ENCODE measurements around the gene SMURF2. TPM values are rescaled to one million over a fixed set of nuclear protein-coding genes. Genes with fewer than 3 reads are reported as not detected.

The SMURF2 gene
- polyA plus RNA-seq, 1 donor from 2014 or later, result 55.2 TPM

DNA sequence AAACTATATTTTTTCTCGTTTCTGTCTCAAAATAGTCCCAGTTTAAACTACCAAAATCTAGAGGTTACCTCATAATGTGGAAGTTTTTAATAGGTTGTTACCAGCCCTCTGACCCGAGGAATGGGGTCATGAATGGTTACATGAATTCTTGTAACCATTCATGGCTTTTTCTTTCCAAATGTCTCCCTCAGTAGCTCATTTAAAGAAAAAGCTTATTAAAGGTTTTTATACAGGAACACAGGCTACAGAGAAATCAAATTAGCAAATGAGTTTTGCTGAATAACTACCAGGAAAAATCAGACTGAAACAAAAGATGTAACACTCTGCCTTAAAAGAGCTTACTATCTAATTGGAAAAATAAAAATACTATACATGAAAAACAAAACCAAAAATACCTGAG is 63.4 kb downstream of the SMURF2 start:
- no peak for TF ChIP-seq RAD21 (conservative IDR thresholded peaks at IDR 0.05)
- TF ChIP-seq EP300 (conservative IDR thresholded peaks at IDR 0.05; ENCODE audit: poor library complexity, severe bottlenecking), result no peak
- no peak for TF ChIP-seq MXI1 (conservative IDR thresholded peaks at IDR 0.05; ENCODE audit: poor library complexity, severe bottlenecking)
- TF ChIP-seq, protein P1, sequence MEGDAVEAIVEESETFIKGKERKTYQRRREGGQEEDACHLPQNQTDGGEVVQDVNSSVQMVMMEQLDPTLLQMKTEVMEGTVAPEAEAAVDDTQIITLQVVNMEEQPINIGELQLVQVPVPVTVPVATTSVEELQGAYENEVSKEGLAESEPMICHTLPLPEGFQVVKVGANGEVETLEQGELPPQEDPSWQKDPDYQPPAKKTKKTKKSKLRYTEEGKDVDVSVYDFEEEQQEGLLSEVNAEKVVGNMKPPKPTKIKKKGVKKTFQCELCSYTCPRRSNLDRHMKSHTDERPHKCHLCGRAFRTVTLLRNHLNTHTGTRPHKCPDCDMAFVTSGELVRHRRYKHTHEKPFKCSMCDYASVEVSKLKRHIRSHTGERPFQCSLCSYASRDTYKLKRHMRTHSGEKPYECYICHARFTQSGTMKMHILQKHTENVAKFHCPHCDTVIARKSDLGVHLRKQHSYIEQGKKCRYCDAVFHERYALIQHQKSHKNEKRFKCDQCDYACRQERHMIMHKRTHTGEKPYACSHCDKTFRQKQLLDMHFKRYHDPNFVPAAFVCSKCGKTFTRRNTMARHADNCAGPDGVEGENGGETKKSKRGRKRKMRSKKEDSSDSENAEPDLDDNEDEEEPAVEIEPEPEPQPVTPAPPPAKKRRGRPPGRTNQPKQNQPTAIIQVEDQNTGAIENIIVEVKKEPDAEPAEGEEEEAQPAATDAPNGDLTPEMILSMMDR (IDR thresholded peaks at IDR 0.05; ENCODE audit: poor library complexity, severe bottlenecking), result no peak
- TF ChIP-seq TAF1 (IDR thresholded peaks at IDR 0.05; ENCODE audit: low read depth), result no peak
- TF ChIP-seq POLR2AphosphoS5 (IDR thresholded peaks at IDR 0.05), result no peak
- no peak for TF ChIP-seq EZH2 (IDR thresholded peaks at IDR 0.05; ENCODE audit: borderline replicate concordance, insufficient read depth, low read length, poor library complexity, severe bottlenecking)
- no peak for TF ChIP-seq SMC3 (conservative IDR thresholded peaks at IDR 0.05; ENCODE audit: poor library complexity)
- TF ChIP-seq, protein P2, sequence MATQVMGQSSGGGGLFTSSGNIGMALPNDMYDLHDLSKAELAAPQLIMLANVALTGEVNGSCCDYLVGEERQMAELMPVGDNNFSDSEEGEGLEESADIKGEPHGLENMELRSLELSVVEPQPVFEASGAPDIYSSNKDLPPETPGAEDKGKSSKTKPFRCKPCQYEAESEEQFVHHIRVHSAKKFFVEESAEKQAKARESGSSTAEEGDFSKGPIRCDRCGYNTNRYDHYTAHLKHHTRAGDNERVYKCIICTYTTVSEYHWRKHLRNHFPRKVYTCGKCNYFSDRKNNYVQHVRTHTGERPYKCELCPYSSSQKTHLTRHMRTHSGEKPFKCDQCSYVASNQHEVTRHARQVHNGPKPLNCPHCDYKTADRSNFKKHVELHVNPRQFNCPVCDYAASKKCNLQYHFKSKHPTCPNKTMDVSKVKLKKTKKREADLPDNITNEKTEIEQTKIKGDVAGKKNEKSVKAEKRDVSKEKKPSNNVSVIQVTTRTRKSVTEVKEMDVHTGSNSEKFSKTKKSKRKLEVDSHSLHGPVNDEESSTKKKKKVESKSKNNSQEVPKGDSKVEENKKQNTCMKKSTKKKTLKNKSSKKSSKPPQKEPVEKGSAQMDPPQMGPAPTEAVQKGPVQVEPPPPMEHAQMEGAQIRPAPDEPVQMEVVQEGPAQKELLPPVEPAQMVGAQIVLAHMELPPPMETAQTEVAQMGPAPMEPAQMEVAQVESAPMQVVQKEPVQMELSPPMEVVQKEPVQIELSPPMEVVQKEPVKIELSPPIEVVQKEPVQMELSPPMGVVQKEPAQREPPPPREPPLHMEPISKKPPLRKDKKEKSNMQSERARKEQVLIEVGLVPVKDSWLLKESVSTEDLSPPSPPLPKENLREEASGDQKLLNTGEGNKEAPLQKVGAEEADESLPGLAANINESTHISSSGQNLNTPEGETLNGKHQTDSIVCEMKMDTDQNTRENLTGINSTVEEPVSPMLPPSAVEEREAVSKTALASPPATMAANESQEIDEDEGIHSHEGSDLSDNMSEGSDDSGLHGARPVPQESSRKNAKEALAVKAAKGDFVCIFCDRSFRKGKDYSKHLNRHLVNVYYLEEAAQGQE (IDR thresholded peaks at IDR 0.05; ENCODE audit: borderline replicate concordance), result no peak
- no peaks in the 10 kb centered on the region for H3K36me3 ChIP-seq (ENCODE audit: insufficient read depth, low read length)
- no peaks in the 10 kb centered on the region for H3K9me3 ChIP-seq (ENCODE audit: low read length)
- H3K9me2 ChIP-seq (ENCODE audit: insufficient read depth, low read length), result no peaks in the 10 kb centered on the region
- H3K4me2 ChIP-seq (ENCODE audit: low read length), result no peak overlapping the region
- no peaks in the 10 kb centered on the region for H3K27me3 ChIP-seq (ENCODE audit: insufficient read depth, low read depth, low read length)
- no peaks in the 10 kb centered on the region for H4K20me1 ChIP-seq (ENCODE audit: insufficient read depth)
- no peak overlapping the region for H3K9ac ChIP-seq (ENCODE audit: low read length)
- no peak overlapping the region for H2AFZ ChIP-seq (ENCODE audit: low read depth, low read length)
- H3K79me2 ChIP-seq (replicated peaks; ENCODE audit: insufficient read depth, low read length), result peaks cover 18% of the 10 kb centered on the region
- H3F3A ChIP-seq (ENCODE audit: insufficient read depth, low read length, poor library complexity, severe bottlenecking), result no peaks in the 10 kb centered on the region
- no peak overlapping the region for H3K27ac ChIP-seq (ENCODE audit: low read length)
- H3K4me3 ChIP-seq (ENCODE audit: low read length), result no peak overlapping the region

DNA sequence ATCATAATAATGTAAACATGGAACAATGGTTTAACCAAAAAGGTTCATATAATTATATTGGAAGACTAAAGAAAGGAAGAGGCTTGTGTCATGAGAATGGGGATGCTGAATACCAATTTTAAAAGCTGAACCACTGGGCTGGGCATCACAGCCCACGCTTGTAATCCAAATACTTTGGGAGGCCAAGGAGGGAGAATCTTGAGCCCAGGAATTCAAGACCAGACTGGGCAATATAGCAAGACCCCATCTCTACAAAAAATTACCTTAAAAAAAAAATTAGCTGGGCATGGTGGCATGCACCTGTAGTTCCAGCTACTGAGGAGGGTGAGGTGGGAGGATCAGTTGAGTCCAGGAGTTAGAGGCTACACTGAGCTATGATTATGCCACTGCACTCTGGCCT is 65.1 kb downstream of the SMURF2 start:
- no peak overlapping the region for H3K4me2 ChIP-seq (ENCODE audit: low read length)
- no peaks in the 10 kb centered on the region for H3F3A ChIP-seq (ENCODE audit: insufficient read depth, low read length, poor library complexity, severe bottlenecking)
- H3K79me2 ChIP-seq (replicated peaks; ENCODE audit: insufficient read depth, low read length), result peaks cover 13% of the 10 kb centered on the region
- H3K9ac ChIP-seq (ENCODE audit: low read length), result no peak overlapping the region
- TF ChIP-seq TAF1 (IDR thresholded peaks at IDR 0.05; ENCODE audit: low read depth) (no peak), RAD21 (conservative IDR thresholded peaks at IDR 0.05) (no peak), EP300 (conservative IDR thresholded peaks at IDR 0.05; ENCODE audit: poor library complexity, severe bottlenecking) (no peak), EZH2 (IDR thresholded peaks at IDR 0.05; ENCODE audit: borderline replicate concordance, insufficient read depth, low read length, poor library complexity, severe bottlenecking) (no peak), MXI1 (conservative IDR thresholded peaks at IDR 0.05; ENCODE audit: poor library complexity, severe bottlenecking) (no peak), SMC3 (conservative IDR thresholded peaks at IDR 0.05; ENCODE audit: poor library complexity) (no peak), POLR2AphosphoS5 (IDR thresholded peaks at IDR 0.05) (no peak)
- TF ChIP-seq, protein P1 (IDR thresholded peaks at IDR 0.05; ENCODE audit: poor library complexity, severe bottlenecking), result no peak
- TF ChIP-seq, protein P2 (IDR thresholded peaks at IDR 0.05; ENCODE audit: borderline replicate concordance), result no peak
- no peaks in the 10 kb centered on the region for H3K9me2 ChIP-seq (ENCODE audit: insufficient read depth, low read length)
- H3K4me3 ChIP-seq (ENCODE audit: low read length), result no peak overlapping the region
- H4K20me1 ChIP-seq (ENCODE audit: insufficient read depth), result no peaks in the 10 kb centered on the region
- no peak overlapping the region for H2AFZ ChIP-seq (ENCODE audit: low read depth, low read length)
- H3K9me3 ChIP-seq (ENCODE audit: low read length), result no peaks in the 10 kb centered on the region
- no peaks in the 10 kb centered on the region for H3K36me3 ChIP-seq (ENCODE audit: insufficient read depth, low read length)
- no peak overlapping the region for H3K27ac ChIP-seq (ENCODE audit: low read length)
- H3K27me3 ChIP-seq (ENCODE audit: insufficient read depth, low read depth, low read length), result no peaks in the 10 kb centered on the region

All from neural cell (in vitro differentiated cells).